OCI-LY1 (cell line): ENCODE data around the gene MTHFD1L.

Experiments
- H2AFZ ChIP-seq: fragments of 200-600 bp; sonication (generic), shearing (Covaris generic); 2 replicates; pipeline ENCODE4 v1.6.0; 2014; ENCODE audit warnings: antibody characterized with exemption, mild to moderate bottlenecking, low read length
- H3F3A ChIP-seq: fragments of 200-600 bp; sonication (generic), shearing (Covaris generic); 2 replicates; pipeline ENCODE4 v1.6.0; 2014; ENCODE audit warnings: mild to moderate bottlenecking, antibody characterized with exemption, low read length, moderate library complexity; ENCODE audit not compliant: insufficient read depth
- H3K27ac ChIP-seq: fragments of 200-600 bp; sonication (generic); 2 replicates; pipeline ENCODE4 v1.5.1; 2014; ENCODE audit warnings: low read length, mixed run types, mild to moderate bottlenecking, low read depth; ENCODE audit not compliant: poor library complexity, severe bottlenecking
- H3K27me3 ChIP-seq: fragments of 200-600 bp; sonication (generic); 2 replicates; pipeline ENCODE4 v1.6.0; 2014; ENCODE audit warnings: antibody characterized with exemption, mild to moderate bottlenecking, low read length, moderate library complexity; ENCODE audit not compliant: insufficient read depth
- H3K36me3 ChIP-seq: fragments of 200-600 bp; sonication (generic); 2 replicates; pipeline ENCODE4 v1.6.1; 2014; ENCODE audit warnings: mild to moderate bottlenecking, antibody characterized with exemption, low read length, moderate library complexity, mixed read lengths; ENCODE audit not compliant: insufficient read depth
- H3K4me1 ChIP-seq: fragments of 200-600 bp; sonication (generic); 2 replicates; pipeline ENCODE4 v1.5.1; 2014; ENCODE audit warnings: mild to moderate bottlenecking, low read length, moderate library complexity; ENCODE audit not compliant: insufficient read depth, severe bottlenecking
- H3K4me2 ChIP-seq: fragments of 200-600 bp; sonication (generic), shearing (Covaris generic); 2 replicates; pipeline ENCODE4 v1.6.1; 2014; ENCODE audit warnings: low read length
- H3K4me3 ChIP-seq: fragments of 200-600 bp; sonication (generic); 2 replicates; pipeline ENCODE4 v1.5.1; 2014; ENCODE audit warnings: low read length, low read depth, mild to moderate bottlenecking, mixed read lengths; ENCODE audit not compliant: poor library complexity, severe bottlenecking
- H3K79me2 ChIP-seq: fragments of 200-600 bp; shearing (Covaris generic); 2 replicates; pipeline ENCODE4 v1.6.1; 2016; ENCODE audit warnings: mixed run types, low read length, mixed read lengths; ENCODE audit not compliant: insufficient read depth
- H3K9ac ChIP-seq: fragments of 200-600 bp; sonication (generic), shearing (Covaris generic); 2 replicates; pipeline ENCODE4 v1.6.1; 2014; ENCODE audit warnings: mild to moderate bottlenecking, low read length, mixed read lengths
- H3K9me2 ChIP-seq: fragments of 200-600 bp; sonication (generic), shearing (Covaris generic); 2 replicates; pipeline ENCODE4 v1.6.1; 2014; ENCODE audit warnings: low read depth, mild to moderate bottlenecking, low read length, mixed read lengths
- H3K9me3 ChIP-seq: fragments of 200-600 bp; shearing (Covaris generic); 2 replicates; pipeline ENCODE4 v1.6.1; 2014; ENCODE audit warnings: low read length, mixed read lengths
- H4K20me1 ChIP-seq: fragments of 200-600 bp; sonication (generic), shearing (Covaris generic); 2 replicates; pipeline ENCODE4 v1.6.0; 2016; ENCODE audit warnings: mild to moderate bottlenecking, low read length; ENCODE audit not compliant: insufficient read depth
- CTCF ChIP-seq: fragments of 200-600 bp; sonication (generic), shearing (Covaris generic); IDR thresholded peaks from 2 replicates; pipeline ENCODE4 v1.5.1; 2017; ENCODE audit warnings: mild to moderate bottlenecking, antibody characterized with exemption, low read length, moderate library complexity, mixed read lengths
- EZH2 ChIP-seq: fragments of 200-600 bp; sonication (generic), shearing (Covaris generic); IDR thresholded peaks from 2 replicates; pipeline ENCODE4 v1.8.0; 2017; ENCODE audit warnings: borderline replicate concordance, mixed run types, mild to moderate bottlenecking, antibody characterized with exemption, low read length, moderate library complexity, mixed read lengths

The MTHFD1L gene

DNA sequence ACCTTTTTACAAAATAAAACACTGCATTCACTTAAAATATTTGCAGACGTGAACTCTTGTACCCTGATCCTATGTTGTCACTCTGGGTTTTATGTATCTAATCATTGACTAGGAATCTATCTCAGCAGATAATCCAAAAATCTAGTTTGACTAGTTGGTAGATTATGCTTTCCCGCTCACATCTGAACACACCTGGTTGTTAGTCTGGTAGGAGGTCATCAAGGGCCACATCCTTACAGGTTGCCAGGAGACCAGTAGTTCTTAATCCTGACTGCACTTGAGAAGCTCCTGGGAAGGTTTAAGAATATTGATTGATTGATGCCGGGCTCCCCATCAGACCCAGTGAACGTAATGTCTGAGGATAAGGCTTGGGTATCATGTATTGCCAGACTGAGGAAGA is 104.4 kb downstream of the MTHFD1L start:
- Histone ChIP-seq H3F3A (no peaks in the 10 kb centered on the region), H3K4me2 (no peak overlapping the region), H4K20me1 (no peaks in the 10 kb centered on the region), H3K27ac (no peak overlapping the region), H3K79me2 (no peaks in the 10 kb centered on the region), H3K9ac (no peak overlapping the region), H3K27me3 (no peaks in the 10 kb centered on the region), H2AFZ (no peak overlapping the region), H3K36me3 (peaks cover 40% of the 10 kb centered on the region), H3K9me3 (no peaks in the 10 kb centered on the region), H3K4me3 (no peak overlapping the region), H3K4me1 (no peaks in the 10 kb centered on the region), H3K9me2 (no peaks in the 10 kb centered on the region)
- TF ChIP-seq CTCF: no peak
- TF ChIP-seq EZH2: no peak

GRCh38 chr6:150971219-150971618 is 105.7 kb downstream of the MTHFD1L start:
- no peak for TF ChIP-seq CTCF
- TF ChIP-seq EZH2: no peak
- H3K27me3 ChIP-seq: no peaks in the 10 kb centered on the region
- H3K9me2 ChIP-seq: no peaks in the 10 kb centered on the region
- no peak overlapping the region for H2AFZ ChIP-seq
- no peak overlapping the region for H3K27ac ChIP-seq
- no peaks in the 10 kb centered on the region for H3K4me1 ChIP-seq
- H3F3A ChIP-seq: no peaks in the 10 kb centered on the region
- H3K9ac ChIP-seq: no peak overlapping the region
- H3K9me3 ChIP-seq: no peaks in the 10 kb centered on the region
- no peak overlapping the region for H3K4me2 ChIP-seq
- peaks cover 43% of the 10 kb centered on the region for H3K36me3 ChIP-seq
- no peak overlapping the region for H3K4me3 ChIP-seq
- no peaks in the 10 kb centered on the region for H4K20me1 ChIP-seq
- no peaks in the 10 kb centered on the region for H3K79me2 ChIP-seq

DNA sequence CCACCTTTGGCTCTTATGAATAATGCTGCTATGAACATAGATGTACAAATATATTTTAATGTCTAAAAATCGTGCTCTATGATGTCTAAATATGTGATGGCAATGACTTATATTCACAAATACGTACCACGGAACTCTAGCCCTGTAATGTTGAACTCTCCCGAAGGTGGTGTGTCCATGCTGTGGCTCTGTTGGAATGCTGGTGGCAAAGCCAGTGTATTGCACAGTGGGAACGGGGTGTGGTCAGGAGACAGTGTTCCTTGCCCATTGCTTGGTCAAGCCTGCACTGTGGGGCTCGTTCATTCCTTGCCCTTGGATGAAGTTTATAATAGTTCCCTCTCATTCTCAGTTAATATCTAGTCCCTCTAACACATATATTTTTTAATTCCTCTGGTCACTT is 109.6 kb downstream of the MTHFD1L start:
- no peaks in the 10 kb centered on the region for H3F3A ChIP-seq
- no peak overlapping the region for H3K9ac ChIP-seq
- TF ChIP-seq CTCF: no peak
- TF ChIP-seq EZH2: no peak
- H4K20me1 ChIP-seq: no peaks in the 10 kb centered on the region
- H3K9me2 ChIP-seq: no peaks in the 10 kb centered on the region
- no peaks in the 10 kb centered on the region for H3K4me1 ChIP-seq
- H3K79me2 ChIP-seq: no peaks in the 10 kb centered on the region
- peaks cover 38% of the 10 kb centered on the region for H3K36me3 ChIP-seq
- H3K4me2 ChIP-seq: no peak overlapping the region
- no peaks in the 10 kb centered on the region for H3K27me3 ChIP-seq
- no peak overlapping the region for H3K27ac ChIP-seq
- no peak overlapping the region for H2AFZ ChIP-seq
- no peak overlapping the region for H3K4me3 ChIP-seq
- no peaks in the 10 kb centered on the region for H3K9me3 ChIP-seq
